Adrenal gland (tissue), 12 donors: ENCODE results near the gene CHMP2A. TPM values are rescaled to one million over a fixed set of nuclear protein-coding genes. Genes with fewer than 3 reads are reported as not detected.

Source experiments
- DNase-seq, 7 donors: peaks; one replicate each; pipeline ENCODE4 v3.0.0-alpha.2; 2019 to 2020
- H3K27ac ChIP-seq, 5 donors: fragments of 200-600 bp; sonication (generic) in 4 of 5; 1 replicate in 3 of 5; 2 replicates in 2 of 5; pipeline versions ENCODE4 v1.5.1 to v1.8.0; 2016 to 2020; ENCODE audit warnings: mild to moderate bottlenecking in 1 of 5
- H3K27me3 ChIP-seq: fragments of 200-600 bp; 2 replicates; pipeline ENCODE4 v1.8.0; 2021
- H3K36me3 ChIP-seq, 2 donors: fragments of 200-600 bp; replicated peaks in 1 of 2; 1 replicate in 1 of 2; 2 replicates in 1 of 2; pipeline versions ENCODE4 v1.5.1 to v1.8.0; 2018 to 2022
- H3K4me1 ChIP-seq, 2 donors: fragments of 200-600 bp; replicated peaks in 1 of 2; 1 replicate in 1 of 2; 2 replicates in 1 of 2; pipeline versions ENCODE4 v1.5.1 to v1.8.0; 2018 to 2021
- H3K4me3 ChIP-seq, 4 donors: fragments of 200-600 bp; sonication (generic) in 3 of 4; one replicate each; pipeline ENCODE4 v1.5.1; 2016 to 2018
- H3K9me3 ChIP-seq, 3 donors: fragments of 200-600 bp; sonication (generic) in 1 of 3; replicated peaks in 1 of 3; 1 replicate in 2 of 3; 2 replicates in 1 of 3; pipeline versions ENCODE4 v1.5.1 to v1.8.0; 2016 to 2021
- POLR2A ChIP-seq, 2 donors: fragments of 450-650 bp; IDR thresholded peaks; one replicate each; pipeline ENCODE4 v1.6.1; 2017; ENCODE audit warnings: antibody characterized with exemption in 2 of 2, mild to moderate bottlenecking in 2 of 2, moderate library complexity in 1 of 2
- WGBS, 4 donors: extraction: QIAGEN DNeasy Blood & Tissue Kit in 2 of 4; methylation state at CpG; one replicate each; pipeline versions ENCODE4 v1.1.5 to v1.1.7; 2013 to 2017; 5-methylcytosine and 5-hydroxymethylcytosine counted together
- intact Hi-C, 2 donors: fragments of 100-400 bp; cut with DNase I; formaldehyde crosslinking; loops; one replicate each; pipeline versions ENCODE4 v1.14.1 to v1.15.0; 2022 to 2023
- polyA plus RNA-seq, 3 donors: library from polyadenylated mRNA; stranded (reverse); fragments of 200-250 nt in 2 of 3; fragments of 350-450 nt in 1 of 3; fragmentation: Illumina TruSeq in 1 of 3; extraction: RNeasy Lipid Tissue Mini Kit (QIAGEN cat#74804) in 1 of 3; gene quantifications; one replicate each; pipeline ENCODE4 v1.2.3, GENCODE V29; 2013 to 2014
- total RNA-seq, 9 donors: library from RNA; depleted of rRNA in 4 of 9; stranded (reverse); fragments of >200 nt in 4 of 9; fragments of 120-200 nt in 1 of 9; fragmentation: NEBNext Ultra II Directional in 1 of 9; extraction: Animal tissue kit (Norgen Biotek cat#: 25700) in 1 of 9; gene quantifications; one replicate each; pipeline versions ENCODE4 v1.1.0 to v1.2.4, GENCODE V29; 2013 to 2023
- TF ChIP-seq, protein P1 (sequence below), 6 experiments: fragments of 450-650 bp in 4 of 6; fragments of 200-600 bp in 2 of 6; sonication (generic) in 1 of 6; IDR thresholded peaks; 1 replicate in 5 of 6; 2 replicates in 1 of 6; pipeline versions ENCODE4 v1.5.1 to v1.8.0; 2016 to 2021; ENCODE audit warnings: antibody characterized with exemption in 6 of 6, mild to moderate bottlenecking in 2 of 6, moderate library complexity in 1 of 6
- donor health status: healthy with polysubstance abuse.
- donor health status: Bipolar disorder and iron deficiency.
- donor health status: DM: yes; HTN: yes; CAD: no.
- donor health status: DM: no; HTN: no; CAD: no.
- donor health status: DM: no; HTN: no; CAD: no.
- donor health status: DM: yes; HTN: yes; CAD: no.

The CHMP2A gene
- total and polyA plus RNA-seq, 12 donors, result 146 to 560 (median 210) TPM

DNA sequence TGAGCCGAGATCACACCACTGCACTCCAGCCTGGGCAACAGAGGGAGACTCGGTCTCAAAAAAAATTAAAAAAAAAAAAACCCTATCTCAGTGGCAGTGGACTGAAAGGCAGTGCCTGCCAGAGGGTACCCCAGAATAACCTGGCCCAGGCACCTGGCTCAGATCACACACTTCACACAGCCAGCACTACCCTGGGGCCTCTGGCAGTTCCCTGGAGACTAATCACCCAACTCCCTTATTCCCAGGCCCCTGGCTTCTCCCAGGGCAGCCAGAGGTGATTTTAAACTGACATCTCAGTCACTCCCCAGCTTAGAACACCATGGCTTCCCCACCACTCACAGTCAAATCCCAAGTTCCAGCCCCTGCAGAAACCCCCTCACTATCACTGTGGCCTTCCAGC, 39.6 kb downstream of the CHMP2A start:
- H3K9me3 ChIP-seq, result no peaks in the 10 kb centered on the region
- peaks cover 24 to 33% of the 10 kb centered on the region in 2 donors for H3K4me1 ChIP-seq
- 86 to 100% (median 92%) methylated on average over 2 of the region's 2 CpGs for WGBS, 4 donors
- intact Hi-C loops, result no loop called here
- no peak overlapping the region for H3K27ac ChIP-seq
- DNase-seq, result no peak
- no peak overlapping the region for H3K4me3 ChIP-seq
- H3K36me3 ChIP-seq, result peaks cover 0 to 16% of the 10 kb centered on the region in 2 donors
- no peak for TF ChIP-seq POLR2A (IDR thresholded peaks at IDR 0.05)
- TF ChIP-seq, protein P1, sequence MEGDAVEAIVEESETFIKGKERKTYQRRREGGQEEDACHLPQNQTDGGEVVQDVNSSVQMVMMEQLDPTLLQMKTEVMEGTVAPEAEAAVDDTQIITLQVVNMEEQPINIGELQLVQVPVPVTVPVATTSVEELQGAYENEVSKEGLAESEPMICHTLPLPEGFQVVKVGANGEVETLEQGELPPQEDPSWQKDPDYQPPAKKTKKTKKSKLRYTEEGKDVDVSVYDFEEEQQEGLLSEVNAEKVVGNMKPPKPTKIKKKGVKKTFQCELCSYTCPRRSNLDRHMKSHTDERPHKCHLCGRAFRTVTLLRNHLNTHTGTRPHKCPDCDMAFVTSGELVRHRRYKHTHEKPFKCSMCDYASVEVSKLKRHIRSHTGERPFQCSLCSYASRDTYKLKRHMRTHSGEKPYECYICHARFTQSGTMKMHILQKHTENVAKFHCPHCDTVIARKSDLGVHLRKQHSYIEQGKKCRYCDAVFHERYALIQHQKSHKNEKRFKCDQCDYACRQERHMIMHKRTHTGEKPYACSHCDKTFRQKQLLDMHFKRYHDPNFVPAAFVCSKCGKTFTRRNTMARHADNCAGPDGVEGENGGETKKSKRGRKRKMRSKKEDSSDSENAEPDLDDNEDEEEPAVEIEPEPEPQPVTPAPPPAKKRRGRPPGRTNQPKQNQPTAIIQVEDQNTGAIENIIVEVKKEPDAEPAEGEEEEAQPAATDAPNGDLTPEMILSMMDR (IDR thresholded peaks at IDR 0.05), result no peak
- H3K27me3 ChIP-seq, result no peaks in the 10 kb centered on the region

DNA sequence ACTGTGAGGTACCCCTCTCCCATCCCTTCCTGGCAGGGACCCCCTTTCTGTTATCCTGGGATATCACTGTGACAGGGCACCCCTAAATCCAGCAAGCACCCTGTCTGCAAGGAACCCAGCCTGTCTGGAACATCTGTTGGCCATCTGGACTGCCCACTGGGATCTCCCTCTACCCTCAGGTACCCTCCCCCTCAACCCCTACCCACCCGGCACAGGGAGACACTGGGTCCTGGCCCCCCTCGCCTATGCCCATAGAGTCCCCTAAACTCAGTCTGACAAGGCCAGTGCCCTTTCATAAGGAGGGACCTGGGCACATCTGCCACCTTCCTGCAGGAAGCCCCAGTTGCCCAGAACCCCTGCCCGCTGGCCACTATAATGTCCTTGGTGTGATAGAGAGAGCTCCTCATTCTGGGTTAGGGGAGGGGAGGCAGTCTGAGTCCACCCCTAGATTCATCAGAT, 40.3 kb downstream of the CHMP2A start:
- 54 to 69% (median 59%) methylated on average over 2 to 3 of the region's 3 CpGs for WGBS, 4 donors
- Histone ChIP-seq H3K36me3 (peaks cover 0 to 16% of the 10 kb centered on the region in 2 donors), H3K27ac (peak overlapping the region in 3 of 5 donors; percentile 55 to 80 (median 56)), H3K4me1 (peaks cover 22 to 30% of the 10 kb centered on the region in 2 donors), H3K27me3 (no peaks in the 10 kb centered on the region), H3K4me3 (peak overlapping the region in 2 of 4 donors; percentile 38 to 58), H3K9me3 (no peaks in the 10 kb centered on the region)
- no peak for TF ChIP-seq POLR2A (IDR thresholded peaks at IDR 0.05)
- TF ChIP-seq, protein P1 (IDR thresholded peaks at IDR 0.05), result no peak
- intact Hi-C loops, result no loop called here
- no peak for DNase-seq

DNA sequence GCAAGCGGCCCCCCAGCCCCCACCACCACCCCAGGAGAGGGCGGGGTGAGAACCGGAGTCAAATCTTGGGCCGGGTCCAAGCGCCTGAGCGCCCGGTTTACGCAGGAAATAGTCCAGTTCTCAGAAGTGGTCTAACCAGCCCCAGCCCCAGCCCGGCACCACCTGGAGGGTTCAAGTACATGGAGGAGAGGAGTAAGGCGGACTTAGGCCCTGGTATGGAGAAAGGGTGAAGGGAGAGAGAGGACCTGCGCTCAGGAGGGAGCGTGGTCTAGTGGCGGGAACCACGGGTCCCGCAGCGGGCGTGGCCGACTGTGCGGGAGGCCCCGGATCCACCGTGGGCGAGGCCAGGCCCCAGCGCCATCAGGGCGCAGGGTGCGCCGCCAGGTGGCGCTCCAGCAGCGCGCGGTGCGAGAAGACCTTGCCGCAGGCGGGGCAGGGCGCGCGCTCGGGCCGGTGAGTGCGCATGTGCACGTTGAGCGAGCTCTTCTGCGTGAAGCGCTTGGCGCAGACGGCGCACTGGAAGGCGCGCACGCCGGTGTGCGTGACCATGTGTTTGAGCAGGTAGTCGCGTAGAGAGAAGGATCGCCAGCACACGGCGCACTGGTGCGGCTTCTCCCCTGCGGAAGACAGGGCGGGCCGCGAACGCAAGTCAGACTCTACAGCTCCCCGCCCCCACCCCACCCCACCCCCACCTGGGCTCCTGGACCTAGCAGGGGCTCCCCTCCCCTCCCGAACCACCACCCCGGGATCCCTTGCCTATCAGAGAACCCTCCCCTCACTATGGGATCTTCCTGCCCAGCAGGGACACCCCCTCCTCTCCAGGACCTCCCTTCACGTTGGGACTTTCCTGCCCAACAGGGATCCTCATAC, 41.0 kb downstream of the CHMP2A start:
- WGBS, 4 donors, result 11 to 35% (median 22%) methylated on average over 10 to 66 of the region's 66 CpGs
- TF ChIP-seq, protein P1 (IDR thresholded peaks at IDR 0.05), result peak; percentile 51 to 98 (median 82)
- TF ChIP-seq POLR2A (IDR thresholded peaks at IDR 0.05), result peak in 1 of 2 donors; percentile 73
- peak overlapping the region in 2 of 4 donors; percentile 38 to 58 for H3K4me3 ChIP-seq
- H3K36me3 ChIP-seq, result peaks cover 0 to 16% of the 10 kb centered on the region in 2 donors
- H3K4me1 ChIP-seq, result peaks cover 22 to 30% of the 10 kb centered on the region in 2 donors
- H3K9me3 ChIP-seq, result no peaks in the 10 kb centered on the region
- intact Hi-C loops, result no loop called here
- H3K27me3 ChIP-seq, result no peaks in the 10 kb centered on the region
- peak; percentile 91 to 95 (median 93) for DNase-seq
- H3K27ac ChIP-seq, result peak overlapping the region in 3 of 5 donors; percentile 55 to 80 (median 56)

DNA sequence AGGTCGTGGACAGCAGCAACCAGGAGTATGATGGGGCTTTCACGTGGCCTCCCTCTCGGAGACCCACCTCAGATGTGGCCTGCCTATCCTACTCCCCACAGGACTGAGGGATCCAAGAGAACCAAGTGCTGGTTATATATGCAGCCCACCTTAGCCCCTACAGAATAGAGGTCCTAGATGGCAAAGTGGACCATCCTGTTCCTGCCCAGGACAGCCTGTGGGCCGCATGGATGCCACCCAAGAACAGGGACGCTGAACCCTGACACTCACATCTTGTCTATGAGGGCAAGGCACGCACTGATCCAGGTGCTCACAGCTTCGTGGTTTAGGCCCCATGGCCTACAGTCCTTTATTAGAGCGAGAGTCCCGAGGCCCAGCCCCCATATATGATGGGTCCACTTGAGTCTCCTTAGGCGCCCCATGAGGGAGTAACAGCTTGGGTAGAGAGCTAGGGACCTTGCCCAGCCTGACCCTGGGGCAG, 41.7 kb downstream of the CHMP2A start:
- no peaks in the 10 kb centered on the region for H3K27me3 ChIP-seq
- DNase-seq, result peak in 2 of 7 donors; percentile 47 to 66
- 53 to 81% (median 76%) methylated on average over 4 to 10 of the region's 10 CpGs for WGBS, 4 donors
- peaks cover 16 to 23% of the 10 kb centered on the region in 2 donors for H3K4me1 ChIP-seq
- peak overlapping the region in 2 of 5 donors; percentile 56 to 80 for H3K27ac ChIP-seq
- no peak overlapping the region for H3K4me3 ChIP-seq
- TF ChIP-seq, protein P1 (IDR thresholded peaks at IDR 0.05), result no peak
- no peak for TF ChIP-seq POLR2A (IDR thresholded peaks at IDR 0.05)
- H3K36me3 ChIP-seq, result peaks cover 0 to 16% of the 10 kb centered on the region in 2 donors
- intact Hi-C loops, result no loop called here
- no peaks in the 10 kb centered on the region for H3K9me3 ChIP-seq
